ENCODE data around the gene ZNF627.
"Not testable (repeated sequence)": the region's sequence is repeated elsewhere in the genome, so short reads cannot be mapped to it uniquely, and the experiment has no call there.

The ZNF627 gene

DNA sequence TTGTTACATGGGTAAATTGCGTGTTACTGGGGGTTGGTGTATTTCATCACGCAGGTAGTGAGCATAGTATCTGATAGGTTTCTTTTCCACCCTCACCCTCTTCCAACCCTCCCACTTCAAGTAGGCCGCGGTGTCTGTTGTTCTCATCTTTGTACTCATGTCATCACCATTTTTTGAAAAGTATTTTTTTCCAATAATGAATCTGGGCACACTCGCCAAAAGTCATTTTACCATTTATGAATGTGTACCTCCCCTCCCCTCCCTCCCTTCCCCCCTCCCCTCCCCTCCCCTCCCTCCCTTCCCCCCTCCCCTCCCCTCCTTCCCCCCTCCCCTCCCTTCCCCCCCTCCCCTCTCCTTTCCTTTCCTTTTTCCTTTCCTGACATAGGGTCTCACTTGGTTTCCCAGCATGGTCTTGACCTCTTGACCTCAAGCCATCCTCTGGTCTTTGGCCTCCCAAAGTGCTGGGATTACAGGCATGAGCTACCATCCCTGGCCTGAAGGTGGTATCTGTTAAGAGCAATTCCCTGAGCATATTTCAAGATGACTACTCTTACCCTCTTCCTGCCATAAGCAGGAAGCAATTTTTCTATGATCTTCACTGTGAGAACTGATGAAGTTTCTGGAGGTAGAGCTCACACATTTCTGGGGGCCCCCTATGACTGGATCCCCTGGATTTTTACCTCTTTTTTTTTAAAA, 15.7 kb downstream of the ZNF627 start:
- H3K27me3 ChIP-seq (ENCODE audit: control insufficient read depth, insufficient read depth, low read length) = no peaks in the 10 kb centered on the region
- no peaks in the 10 kb centered on the region for H3K4me1 ChIP-seq (ENCODE audit: control insufficient read depth, insufficient read depth, low read length)
- H3K9ac ChIP-seq (ENCODE audit: low read length) = no peak overlapping the region
- H3K27ac ChIP-seq (ENCODE audit: low read depth, low read length) = no peak overlapping the region
- no peak overlapping the region for H3K4me3 ChIP-seq (ENCODE audit: low read length)
- H3K36me3 ChIP-seq (ENCODE audit: control insufficient read depth, insufficient read depth, low read length) = peaks cover 19% of the 10 kb centered on the region

DNA sequence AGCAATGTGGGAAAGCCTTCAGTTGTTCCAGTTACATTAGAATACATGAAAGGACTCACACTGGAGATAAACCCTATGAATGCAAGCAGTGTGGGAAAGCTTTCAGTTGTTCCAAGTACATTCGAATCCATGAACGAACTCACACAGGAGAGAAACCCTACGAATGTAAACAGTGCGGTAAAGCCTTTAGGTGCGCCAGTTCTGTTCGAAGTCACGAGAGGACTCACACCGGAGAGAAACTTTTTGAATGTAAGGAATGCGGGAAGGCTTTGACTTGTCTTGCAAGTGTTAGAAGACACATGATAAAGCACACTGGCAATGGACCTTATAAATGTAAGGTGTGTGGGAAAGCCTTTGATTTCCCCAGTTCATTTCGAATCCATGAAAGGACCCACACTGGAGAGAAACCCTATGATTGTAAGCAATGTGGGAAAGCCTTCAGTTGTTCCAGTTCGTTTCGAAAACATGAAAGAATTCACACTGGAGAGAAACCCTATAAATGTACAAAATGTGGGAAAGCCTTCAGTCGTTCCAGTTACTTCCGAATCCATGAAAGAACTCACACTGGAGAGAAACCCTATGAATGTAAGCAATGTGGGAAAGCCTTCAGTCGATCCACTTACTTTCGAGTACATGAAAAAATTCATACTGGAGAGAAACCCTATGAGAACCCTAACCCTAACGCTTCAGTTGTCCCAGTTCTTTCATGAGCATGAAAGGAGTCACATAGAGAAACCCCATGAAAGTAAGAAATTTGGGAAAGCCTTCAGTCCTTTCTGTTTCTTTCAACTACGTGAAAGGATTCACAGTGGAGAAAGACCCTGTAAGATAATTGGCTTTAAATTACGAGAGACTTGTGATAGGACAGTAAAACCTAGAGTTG, 20.1 kb downstream of the ZNF627 start:
- Histone ChIP-seq H3K36me3 (ENCODE audit: control insufficient read depth, insufficient read depth, low read length) (peaks cover 31% of the 10 kb centered on the region), H3K4me1 (ENCODE audit: control insufficient read depth, insufficient read depth, low read length) (no peaks in the 10 kb centered on the region), H3K9ac (ENCODE audit: low read length) (no peak overlapping the region), H3K27ac (ENCODE audit: low read depth, low read length) (no peak overlapping the region), H3K27me3 (ENCODE audit: control insufficient read depth, insufficient read depth, low read length) (no peaks in the 10 kb centered on the region), H3K4me3 (ENCODE audit: low read length) (no peak overlapping the region)

DNA sequence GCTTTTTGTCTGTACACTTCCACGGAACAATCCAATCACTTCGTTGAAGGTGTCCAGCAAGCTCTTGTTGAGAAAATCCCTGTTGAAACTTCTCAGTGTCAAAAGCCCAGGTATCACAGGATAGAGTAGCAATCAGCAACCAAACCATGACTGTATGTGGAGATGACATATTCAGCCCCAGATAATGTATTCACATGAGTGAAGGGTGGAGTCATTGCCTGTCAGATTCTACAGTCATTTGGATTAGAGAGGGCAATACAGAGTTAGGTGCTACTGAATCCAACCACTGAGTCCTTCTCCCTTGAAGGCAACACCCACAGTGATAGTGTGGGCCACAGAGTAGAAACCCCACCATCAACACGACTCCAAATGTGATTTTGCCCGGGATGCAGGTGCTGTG, 23.3 kb downstream of the ZNF627 start:
- H3K4me3 ChIP-seq (ENCODE audit: low read length) = no peak overlapping the region
- no peak overlapping the region for H3K9ac ChIP-seq (ENCODE audit: low read length)
- peaks cover 31% of the 10 kb centered on the region for H3K36me3 ChIP-seq (ENCODE audit: control insufficient read depth, insufficient read depth, low read length)
- H3K27ac ChIP-seq (ENCODE audit: low read depth, low read length) = no peak overlapping the region
- no peaks in the 10 kb centered on the region for H3K27me3 ChIP-seq (ENCODE audit: control insufficient read depth, insufficient read depth, low read length)
- peaks cover 4% of the 10 kb centered on the region for H3K4me1 ChIP-seq (ENCODE audit: control insufficient read depth, insufficient read depth, low read length)

DNA sequence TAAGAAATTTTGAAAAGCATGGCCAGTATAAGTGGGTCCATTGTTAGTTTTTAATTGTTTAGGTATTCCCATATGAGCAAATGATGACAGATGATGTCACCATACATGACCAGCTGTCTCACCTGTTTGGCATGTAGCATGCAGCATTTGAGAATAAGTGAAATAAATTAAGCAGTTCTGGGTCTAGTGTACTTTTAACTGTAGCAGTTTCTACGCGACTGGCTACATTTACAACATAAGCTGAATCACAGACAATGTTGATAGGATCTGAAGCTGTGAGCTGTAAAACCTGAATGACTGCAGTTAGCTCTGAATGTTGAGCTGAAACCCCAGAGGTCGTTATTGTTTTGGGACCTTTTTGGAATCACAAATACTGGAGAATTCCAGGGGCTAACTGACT, 25.1 kb downstream of the ZNF627 start:
- H3K4me1 ChIP-seq (ENCODE audit: control insufficient read depth, insufficient read depth, low read length); H3K4me3 ChIP-seq (ENCODE audit: low read length); H3K27me3 ChIP-seq (ENCODE audit: control insufficient read depth, insufficient read depth, low read length); H3K27ac ChIP-seq (ENCODE audit: low read depth, low read length); H3K9ac ChIP-seq (ENCODE audit: low read length): not testable (repeated sequence)
- H3K36me3 ChIP-seq (ENCODE audit: control insufficient read depth, insufficient read depth, low read length) = peaks cover 18% of the 10 kb centered on the region

DNA sequence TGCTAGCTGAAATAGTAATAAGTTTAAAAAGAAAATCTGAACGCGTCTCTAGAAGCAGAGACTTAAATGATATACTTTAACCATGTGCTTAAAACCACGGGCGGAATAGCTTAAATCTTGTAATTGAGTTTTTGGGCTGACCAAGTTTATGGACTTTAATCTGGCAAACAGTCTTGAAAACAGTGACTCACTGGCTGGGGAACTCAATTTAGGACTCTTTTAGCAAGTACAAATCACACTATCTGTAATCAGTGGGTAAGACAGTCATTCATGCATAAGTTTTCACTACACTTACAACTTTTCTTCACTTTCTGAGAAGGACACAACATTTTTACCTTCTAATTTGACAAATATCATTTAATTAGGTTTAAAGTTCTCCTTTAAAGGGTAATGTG, 26.8 kb downstream of the ZNF627 start:
- Histone ChIP-seq H3K27me3 (ENCODE audit: control insufficient read depth, insufficient read depth, low read length) (no peaks in the 10 kb centered on the region), H3K27ac (ENCODE audit: low read depth, low read length) (no peak overlapping the region), H3K4me3 (ENCODE audit: low read length) (peak overlapping the region; percentile 49), H3K4me1 (ENCODE audit: control insufficient read depth, insufficient read depth, low read length) (peaks cover 4% of the 10 kb centered on the region), H3K9ac (ENCODE audit: low read length) (no peak overlapping the region), H3K36me3 (ENCODE audit: control insufficient read depth, insufficient read depth, low read length) (peaks cover 8% of the 10 kb centered on the region)

DNA sequence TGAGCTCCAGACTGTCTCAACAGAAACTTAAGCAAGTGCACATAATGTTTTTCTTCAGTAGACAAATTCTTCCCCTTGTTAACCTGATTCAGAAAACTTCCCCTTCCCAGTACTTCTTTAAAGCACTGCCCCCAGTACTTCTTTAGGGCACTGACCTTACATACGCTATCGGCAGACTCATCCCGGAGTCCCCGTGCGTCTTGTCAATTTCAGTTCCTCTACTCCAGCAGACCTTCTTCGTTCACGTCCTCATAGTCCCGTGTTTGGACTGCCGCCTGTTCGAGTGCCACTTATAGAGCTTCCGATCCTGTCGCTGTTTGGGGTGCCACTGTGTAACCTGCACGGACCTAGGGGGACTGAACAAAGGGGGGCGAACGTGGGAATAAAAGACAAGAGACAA, 29.0 kb downstream of the ZNF627 start:
- no peak overlapping the region for H3K27ac ChIP-seq (ENCODE audit: low read depth, low read length)

DNA sequence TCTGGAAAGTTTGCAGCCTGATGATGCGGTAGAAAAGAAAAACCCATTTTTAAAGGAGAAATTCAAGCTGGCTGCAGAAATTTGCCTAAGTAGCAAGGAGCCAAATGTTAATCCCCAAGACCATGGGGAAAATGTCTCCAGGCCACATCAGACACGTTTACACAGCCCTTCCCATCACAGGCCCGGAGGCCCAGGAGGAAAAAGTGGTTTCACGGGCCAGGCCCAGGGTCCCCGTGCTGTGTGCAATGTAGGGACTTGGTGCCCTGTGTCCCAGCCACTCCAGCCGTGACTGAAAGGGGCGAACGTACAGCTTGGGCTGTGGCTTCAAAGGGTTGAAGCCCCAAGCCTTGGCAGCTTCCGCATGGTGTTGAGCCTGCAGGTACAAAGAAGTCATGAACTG, 35.9 kb downstream of the ZNF627 start:
- Histone ChIP-seq H3K9ac (ENCODE audit: low read length) (no peak overlapping the region), H3K27me3 (ENCODE audit: control insufficient read depth, insufficient read depth, low read length) (no peaks in the 10 kb centered on the region), H3K4me3 (ENCODE audit: low read length) (no peak overlapping the region), H3K36me3 (ENCODE audit: control insufficient read depth, insufficient read depth, low read length) (no peaks in the 10 kb centered on the region), H3K27ac (ENCODE audit: low read depth, low read length) (no peak overlapping the region), H3K4me1 (ENCODE audit: control insufficient read depth, insufficient read depth, low read length) (no peaks in the 10 kb centered on the region)

More for the DNA sequence above, 29.0 kb downstream of the ZNF627 start:
- Histone ChIP-seq H3K4me3 (ENCODE audit: low read length) (no peak overlapping the region), H3K9ac (ENCODE audit: low read length) (no peak overlapping the region), H3K36me3 (ENCODE audit: control insufficient read depth, insufficient read depth, low read length) (no peaks in the 10 kb centered on the region), H3K4me1 (ENCODE audit: control insufficient read depth, insufficient read depth, low read length) (peaks cover 4% of the 10 kb centered on the region), H3K27me3 (ENCODE audit: control insufficient read depth, insufficient read depth, low read length) (no peaks in the 10 kb centered on the region)

DNA sequence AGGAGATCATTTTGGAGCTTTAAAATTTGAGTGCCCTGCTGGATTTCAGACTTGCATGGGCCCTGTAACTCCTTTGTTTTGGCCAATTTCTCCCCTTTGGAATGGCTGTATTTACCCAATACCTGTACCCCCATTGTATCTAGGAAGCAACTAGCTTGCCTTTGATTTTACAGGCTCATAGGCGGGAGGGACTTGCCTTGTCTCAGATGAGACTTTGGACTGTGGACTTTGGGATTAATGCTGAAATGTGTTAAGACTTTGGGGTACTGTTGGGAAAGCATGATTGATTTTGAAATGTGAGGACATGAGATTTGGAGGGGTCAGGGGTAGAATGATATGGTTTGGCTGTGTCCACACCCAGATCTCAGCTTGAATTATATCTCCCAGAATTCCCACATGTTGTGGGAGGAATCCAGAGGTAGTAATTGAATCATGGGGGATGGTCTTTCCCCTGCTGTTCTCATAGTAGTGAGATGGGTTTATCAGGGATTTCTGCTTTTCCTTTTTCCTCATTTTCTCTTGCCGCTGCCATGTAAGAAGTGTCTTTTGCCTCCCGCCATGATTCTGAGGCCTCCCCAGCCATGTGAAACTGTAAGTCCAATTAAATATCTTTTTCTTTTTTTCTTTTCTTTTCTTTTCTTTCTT, 36.9 kb downstream of the ZNF627 start:
- H3K27ac ChIP-seq (ENCODE audit: low read depth, low read length) = not testable (repeated sequence)

DNA sequence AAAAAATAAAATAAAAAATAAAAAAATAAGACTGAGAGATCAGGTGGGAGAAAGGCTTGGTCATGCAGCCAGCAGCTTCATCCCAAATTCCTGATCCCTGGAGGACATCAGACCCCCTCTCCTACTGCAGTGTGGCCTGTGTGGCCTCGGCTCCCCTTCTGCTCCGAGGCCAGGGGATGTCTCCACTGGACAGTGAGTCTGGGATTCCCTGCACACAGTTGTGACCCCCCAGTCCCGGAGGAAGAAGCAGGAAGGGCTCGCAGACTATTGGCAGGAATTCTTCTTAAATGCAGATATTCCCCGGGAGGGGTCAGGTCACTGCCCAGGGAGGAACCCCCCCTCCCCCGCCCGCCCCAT, 41.9 kb downstream of the ZNF627 start:
- H3K27ac ChIP-seq (ENCODE audit: low read depth, low read length) = no peak overlapping the region
- H3K4me3 ChIP-seq (ENCODE audit: low read length) = peak overlapping the region; percentile 17
- no peaks in the 10 kb centered on the region for H3K4me1 ChIP-seq (ENCODE audit: control insufficient read depth, insufficient read depth, low read length)
- H3K27me3 ChIP-seq (ENCODE audit: control insufficient read depth, insufficient read depth, low read length) = no peaks in the 10 kb centered on the region
- H3K9ac ChIP-seq (ENCODE audit: low read length) = no peak overlapping the region
- no peaks in the 10 kb centered on the region for H3K36me3 ChIP-seq (ENCODE audit: control insufficient read depth, insufficient read depth, low read length)

More for the DNA sequence above, 36.9 kb downstream of the ZNF627 start:
- not testable (repeated sequence) for H3K36me3 ChIP-seq (ENCODE audit: control insufficient read depth, insufficient read depth, low read length); H3K4me1 ChIP-seq (ENCODE audit: control insufficient read depth, insufficient read depth, low read length); H3K27me3 ChIP-seq (ENCODE audit: control insufficient read depth, insufficient read depth, low read length); H3K9ac ChIP-seq (ENCODE audit: low read length); H3K4me3 ChIP-seq (ENCODE audit: low read length)

DNA sequence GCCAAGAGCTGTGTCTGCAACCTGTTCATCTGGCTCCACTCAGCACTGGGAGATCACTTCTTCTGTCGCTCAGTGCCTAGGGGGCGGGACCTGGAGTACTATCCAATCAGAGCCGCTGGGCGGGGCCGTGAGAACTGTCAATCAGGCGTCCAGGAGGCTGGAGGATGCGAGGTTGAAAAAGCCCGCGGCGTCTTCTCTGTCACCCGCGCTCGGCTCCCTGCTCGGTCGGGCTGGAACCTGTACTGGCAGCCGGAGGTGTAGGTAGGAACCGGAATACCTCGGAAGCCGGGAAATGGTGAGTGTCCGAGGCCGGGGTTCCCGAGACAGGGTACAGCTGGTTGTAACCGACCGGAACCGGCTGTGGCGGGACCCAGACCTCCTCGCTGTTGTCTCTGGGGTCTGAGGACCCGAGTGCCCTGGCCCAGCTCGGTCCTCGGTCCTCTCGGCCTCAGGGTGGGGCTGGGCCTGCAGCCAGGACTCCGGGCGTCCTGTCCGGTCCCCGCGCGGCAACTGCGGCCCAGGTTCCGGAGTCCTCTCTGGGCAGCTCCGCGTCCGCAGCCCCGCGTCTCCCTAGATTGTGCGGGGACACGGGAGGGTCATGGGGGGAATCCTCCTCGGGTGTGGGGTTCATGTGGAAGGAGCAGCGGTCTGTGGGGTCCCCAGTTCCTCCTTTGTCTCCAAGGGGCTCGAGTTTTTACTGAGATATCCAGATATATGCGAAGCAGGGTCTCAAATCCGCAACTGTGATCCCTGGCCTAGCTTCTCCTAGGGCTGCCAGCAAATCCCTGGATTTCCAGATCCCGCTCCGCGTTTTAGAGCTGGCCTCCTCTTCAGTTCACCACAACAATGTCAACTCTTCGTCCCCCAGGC, 42.6 kb downstream of the ZNF627 start:
- Histone ChIP-seq H3K4me3 (ENCODE audit: low read length) (peak overlapping the region; percentile 76), H3K36me3 (ENCODE audit: control insufficient read depth, insufficient read depth, low read length) (no peaks in the 10 kb centered on the region), H3K9ac (ENCODE audit: low read length) (no peak overlapping the region), H3K27ac (ENCODE audit: low read depth, low read length) (no peak overlapping the region), H3K27me3 (ENCODE audit: control insufficient read depth, insufficient read depth, low read length) (no peaks in the 10 kb centered on the region), H3K4me1 (ENCODE audit: control insufficient read depth, insufficient read depth, low read length) (no peaks in the 10 kb centered on the region)

DNA sequence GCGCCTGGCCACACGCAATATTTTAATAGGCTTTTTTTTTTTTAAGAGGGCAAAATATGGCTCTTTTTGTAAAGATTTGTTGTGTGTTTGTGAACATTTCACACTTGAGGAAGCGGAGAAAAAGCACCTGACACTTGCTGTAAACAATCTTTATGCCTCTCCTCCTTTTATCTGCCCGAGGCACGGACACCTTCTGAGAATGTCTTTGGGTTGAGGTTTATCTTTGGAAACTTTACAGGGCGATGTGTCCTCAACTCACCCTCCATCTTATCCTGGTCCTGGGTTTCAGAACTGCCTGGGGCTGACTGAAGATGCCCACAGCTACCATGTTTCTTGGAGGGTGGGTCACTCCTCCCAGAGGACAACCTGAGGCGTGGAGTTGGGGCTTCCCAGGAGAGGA, 44.0 kb downstream of the ZNF627 start:
- Histone ChIP-seq H3K4me3 (ENCODE audit: low read length) (no peak overlapping the region), H3K36me3 (ENCODE audit: control insufficient read depth, insufficient read depth, low read length) (no peaks in the 10 kb centered on the region), H3K27me3 (ENCODE audit: control insufficient read depth, insufficient read depth, low read length) (no peaks in the 10 kb centered on the region)

DNA sequence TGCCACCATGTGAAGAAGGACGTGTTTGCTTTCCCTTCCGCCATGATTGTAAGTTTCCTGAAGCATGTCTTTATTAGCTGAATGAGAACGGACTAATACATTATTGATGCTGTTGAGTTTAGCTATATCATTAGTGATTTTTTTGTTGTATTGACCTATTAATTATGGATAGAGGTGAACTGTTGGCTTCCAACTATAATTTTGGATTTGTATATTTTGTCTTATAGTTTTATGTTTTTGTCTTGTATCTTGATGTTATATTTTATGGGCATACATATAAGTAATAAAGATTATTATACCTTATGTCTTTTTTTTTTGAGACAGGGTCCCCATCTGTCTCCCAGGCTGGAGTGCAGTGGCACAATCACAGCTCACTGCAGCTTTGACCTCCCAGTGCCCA, 45.6 kb downstream of the ZNF627 start:
- Histone ChIP-seq H3K36me3 (ENCODE audit: control insufficient read depth, insufficient read depth, low read length) (no peaks in the 10 kb centered on the region), H3K4me3 (ENCODE audit: low read length) (no peak overlapping the region), H3K9ac (ENCODE audit: low read length) (no peak overlapping the region), H3K4me1 (ENCODE audit: control insufficient read depth, insufficient read depth, low read length) (no peaks in the 10 kb centered on the region), H3K27me3 (ENCODE audit: control insufficient read depth, insufficient read depth, low read length) (no peaks in the 10 kb centered on the region), H3K27ac (ENCODE audit: low read depth, low read length) (no peak overlapping the region)

More for the DNA sequence above, 44.0 kb downstream of the ZNF627 start:
- Histone ChIP-seq H3K4me1 (ENCODE audit: control insufficient read depth, insufficient read depth, low read length) (no peaks in the 10 kb centered on the region), H3K9ac (ENCODE audit: low read length) (no peak overlapping the region), H3K27ac (ENCODE audit: low read depth, low read length) (no peak overlapping the region)
